Right lung (tissue), 5 donors: Measurements from ENCODE around the gene GRM8. TPM values are rescaled to one million over a fixed set of nuclear protein-coding genes. Genes with fewer than 3 reads are reported as not detected.

ENCODE experiments used
- DNase-seq, 2 donors: peaks; one replicate each; pipeline ENCODE4 v3.0.0-alpha.2; 2013
- polyA plus RNA-seq, 5 donors: library from polyadenylated mRNA; unstranded; fragments of 120-200 nt; gene quantifications; one replicate each; pipeline versions ENCODE4 v1.2.1 to v1.2.3, GENCODE V29; 2013; ENCODE audit warnings: inconsistent platforms in 1 of 5, low replicate concordance in 1 of 5; ENCODE audit not compliant: insufficient read length in 5 of 5, insufficient read depth in 1 of 5

The GRM8 gene
- polyA plus RNA-seq, 5 donors = 0.12 to 0.55 (median 0.18) TPM

GRCh38 chr7:126667742-126668366 lies 584.9 kb downstream of the GRM8 start:
- DNase-seq = no peak

- DNase-seq = no peak
These were observed 589.9 kb downstream of the GRM8 start for GRCh38 chr7:126662856-126663255.

GRCh38 chr7:126659124-126659523 lies 593.6 kb downstream of the GRM8 start:
- no peak for DNase-seq

GRCh38 chr7:126658684-126659083 lies 594.1 kb downstream of the GRM8 start:
- no peak for DNase-seq

GRCh38 chr7:126657599-126658358 lies 595.0 kb downstream of the GRM8 start:
- DNase-seq = peak in 1 of 2 donors; percentile 5

GRCh38 chr7:126657137-126657536 lies 595.6 kb downstream of the GRM8 start:
- DNase-seq = no peak

GRCh38 chr7:126656165-126656564 lies 596.6 kb downstream of the GRM8 start:
- DNase-seq = no peak

- DNase-seq = no peak
These were observed 615.2 kb downstream of the GRM8 start for GRCh38 chr7:126637538-126637937.

GRCh38 chr7:126635545-126635944 lies 617.2 kb downstream of the GRM8 start:
- no peak for DNase-seq

GRCh38 chr7:126608339-126608776 lies 644.4 kb downstream of the GRM8 start:
- DNase-seq = no peak

GRCh38 chr7:126606331-126606730 lies 646.4 kb downstream of the GRM8 start:
- no peak for DNase-seq

GRCh38 chr7:126605553-126605952 lies 647.2 kb downstream of the GRM8 start:
- no peak for DNase-seq

- DNase-seq = no peak
These were observed 647.7 kb downstream of the GRM8 start for GRCh38 chr7:126605056-126605455.

- DNase-seq = no peak
These were observed 663.6 kb downstream of the GRM8 start for GRCh38 chr7:126589068-126589684.

GRCh38 chr7:126578338-126578737 lies 674.4 kb downstream of the GRM8 start:
- DNase-seq = no peak

GRCh38 chr7:126574276-126575250 lies 678.2 kb downstream of the GRM8 start:
- DNase-seq = no peak

- no peak for DNase-seq
These were observed 681.9 kb downstream of the GRM8 start for GRCh38 chr7:126570845-126571244.

- DNase-seq = no peak
These were observed 683.3 kb downstream of the GRM8 start for GRCh38 chr7:126569402-126569801.

- no peak for DNase-seq
These were observed 695.5 kb downstream of the GRM8 start for GRCh38 chr7:126557271-126557670.

- DNase-seq = no peak
These were observed 711.3 kb downstream of the GRM8 start for GRCh38 chr7:126541406-126541805.

GRCh38 chr7:126535176-126535575 lies 717.6 kb downstream of the GRM8 start:
- no peak for DNase-seq

- no peak for DNase-seq
These were observed 719.0 kb downstream of the GRM8 start for GRCh38 chr7:126533715-126534114.
